Mesendoderm (in vitro differentiated cells): ENCODE measurements around the gene KRTAP10-3.

Experiments
- DNase-seq: peaks from one replicate; pipeline ENCODE4 v3.0.0; 2013
- H2AK5ac ChIP-seq: 2 replicates; pipeline ENCODE4 v1.6.1; 2013; ENCODE audit warnings: low read length, inconsistent platforms
- H2BK120ac ChIP-seq: 2 replicates; pipeline ENCODE4 v1.6.1; 2013; ENCODE audit warnings: low read depth, mild to moderate bottlenecking, low read length, moderate library complexity, mixed read lengths
- H2BK15ac ChIP-seq: replicated peaks from 2 replicates; pipeline ENCODE4 v1.6.1; 2013; ENCODE audit warnings: low read depth, mild to moderate bottlenecking, moderate library complexity
- H2BK5ac ChIP-seq: 2 replicates; pipeline ENCODE4 v1.6.1; 2013; ENCODE audit warnings: low read length, inconsistent platforms
- H3K18ac ChIP-seq: 2 replicates; pipeline ENCODE4 v1.6.1; 2013; ENCODE audit warnings: mild to moderate bottlenecking, low read length, mixed read lengths
- H3K23ac ChIP-seq: one replicate; pipeline ENCODE4 v1.6.1; 2013; ENCODE audit warnings: low read length
- H3K27ac ChIP-seq: 2 replicates; pipeline ENCODE4 v1.5.1; 2013; ENCODE audit warnings: low read depth, mild to moderate bottlenecking, inconsistent platforms, low read length, moderate library complexity
- H3K27me3 ChIP-seq: 2 replicates; pipeline ENCODE4 v1.6.1; 2013; ENCODE audit warnings: low read length, control low read depth, mild to moderate bottlenecking, inconsistent platforms; ENCODE audit not compliant: insufficient read depth, poor library complexity
- H3K36me3 ChIP-seq: 2 replicates; pipeline ENCODE4 v1.6.1; 2013; ENCODE audit warnings: low read length, inconsistent platforms; ENCODE audit not compliant: control insufficient read depth, insufficient read depth
- H3K4ac ChIP-seq: one replicate; pipeline ENCODE4 v1.6.1; 2013; ENCODE audit warnings: low read depth, mild to moderate bottlenecking, low read length, moderate library complexity
- H3K4me1 ChIP-seq: 2 replicates; pipeline ENCODE4 v1.6.1; 2013; ENCODE audit warnings: low read depth, low read length, inconsistent platforms; ENCODE audit not compliant: control insufficient read depth
- H3K4me2 ChIP-seq: 2 replicates; pipeline ENCODE4 v1.6.1; 2013; ENCODE audit warnings: low read length
- H3K4me3 ChIP-seq: 2 replicates; pipeline ENCODE4 v1.5.1; 2013; ENCODE audit warnings: mild to moderate bottlenecking, low read length
- H3K56ac ChIP-seq: one replicate; pipeline ENCODE4 v1.6.1; 2013; ENCODE audit warnings: low read length
- H3K79me1 ChIP-seq: 2 replicates; pipeline ENCODE4 v1.6.1; 2013; ENCODE audit warnings: low read length, inconsistent platforms
- H3K79me2 ChIP-seq: 2 replicates; pipeline ENCODE4 v1.6.1; 2013; ENCODE audit warnings: mild to moderate bottlenecking, low read length; ENCODE audit not compliant: control insufficient read depth, insufficient read depth
- H3K9ac ChIP-seq: 2 replicates; pipeline ENCODE4 v1.6.1; 2013; ENCODE audit warnings: low read length, inconsistent platforms
- H4K5ac ChIP-seq: one replicate; pipeline ENCODE4 v1.6.1; 2013; ENCODE audit warnings: low read length
- H4K8ac ChIP-seq: one replicate; pipeline ENCODE4 v1.6.1; 2013; ENCODE audit warnings: low read depth, mild to moderate bottlenecking, control low read depth, low read length, moderate library complexity
- WGBS: extraction: QIAGEN DNeasy Blood & Tissue Kit; methylation state at CpG from one replicate; pipeline ENCODE4 v1.1.7; 2013; ENCODE audit warnings: low lambda C conversion rate, missing lambda C conversion rate; ENCODE audit not compliant: insufficient coverage; ENCODE audit errors: extremely low coverage; 5-methylcytosine and 5-hydroxymethylcytosine counted together

The KRTAP10-3 gene

DNA sequence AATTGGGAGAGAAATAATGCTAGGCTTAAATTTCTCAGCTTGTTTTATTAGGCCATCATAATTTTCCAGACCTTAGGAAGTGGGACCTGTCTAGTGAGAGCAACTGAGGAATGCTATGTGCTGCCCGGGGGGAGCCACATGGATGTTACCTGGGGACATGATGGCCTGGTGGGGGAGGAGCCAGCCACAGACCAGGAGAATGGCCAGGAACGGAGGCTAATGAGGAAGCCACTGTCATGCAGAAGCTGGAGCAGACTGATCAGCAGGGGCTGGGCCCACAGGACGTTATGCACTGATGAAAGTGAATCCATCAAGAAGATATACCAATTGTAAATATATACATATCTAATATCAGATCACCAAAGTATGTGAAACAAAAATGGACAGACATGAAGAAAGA lies 14.0 kb downstream of the KRTAP10-3 start:
- Histone ChIP-seq H3K18ac (no peak overlapping the region), H4K5ac (no peak overlapping the region), H3K79me2 (no peaks in the 10 kb centered on the region), H3K4me1 (peaks cover 9% of the 10 kb centered on the region), H3K56ac (no peak overlapping the region), H3K23ac (no peak overlapping the region), H2BK15ac (no peak overlapping the region), H3K36me3 (no peaks in the 10 kb centered on the region), H3K9ac (no peak overlapping the region), H3K27ac (no peak overlapping the region), H4K8ac (no peak overlapping the region), H3K4me3 (no peak overlapping the region), H2BK120ac (no peak overlapping the region), H2AK5ac (no peak overlapping the region), H3K4me2 (no peak overlapping the region), H3K79me1 (no peaks in the 10 kb centered on the region), H3K4ac (no peak overlapping the region), H2BK5ac (no peak overlapping the region), H3K27me3 (no peaks in the 10 kb centered on the region)
- no CpG with 5 or more reads among the region's 3 CpGs for WGBS
- DNase-seq = no peak

GRCh38 chr21:44542716-44543115 lies 15.9 kb downstream of the KRTAP10-3 start:
- no peak overlapping the region for H3K18ac ChIP-seq
- DNase-seq = no peak
- H3K4me3 ChIP-seq = no peak overlapping the region
- H3K56ac ChIP-seq = no peak overlapping the region
- H2BK120ac ChIP-seq = no peak overlapping the region
- H2BK5ac ChIP-seq = no peak overlapping the region
- no peak overlapping the region for H2AK5ac ChIP-seq
- H4K8ac ChIP-seq = no peak overlapping the region
- no peaks in the 10 kb centered on the region for H3K36me3 ChIP-seq
- H3K79me1 ChIP-seq = no peaks in the 10 kb centered on the region
- H3K23ac ChIP-seq = no peak overlapping the region
- no peaks in the 10 kb centered on the region for H3K79me2 ChIP-seq
- H4K5ac ChIP-seq = no peak overlapping the region
- no peak overlapping the region for H2BK15ac ChIP-seq
- H3K27me3 ChIP-seq = no peaks in the 10 kb centered on the region
- WGBS = no CpG with 5 or more reads among the region's 1 CpG
- H3K4me1 ChIP-seq = no peaks in the 10 kb centered on the region
- no peak overlapping the region for H3K4ac ChIP-seq
- H3K4me2 ChIP-seq = no peak overlapping the region
- H3K27ac ChIP-seq = no peak overlapping the region
- H3K9ac ChIP-seq = no peak overlapping the region

- Histone ChIP-seq H4K8ac (no peak overlapping the region), H3K56ac (no peak overlapping the region), H2AK5ac (no peak overlapping the region), H3K27ac (no peak overlapping the region), H2BK5ac (no peak overlapping the region), H3K4me3 (no peak overlapping the region), H2BK120ac (no peak overlapping the region), H3K36me3 (no peaks in the 10 kb centered on the region), H3K27me3 (no peaks in the 10 kb centered on the region), H3K23ac (no peak overlapping the region), H3K4me2 (no peak overlapping the region), H3K9ac (no peak overlapping the region), H3K79me2 (no peaks in the 10 kb centered on the region), H3K79me1 (no peaks in the 10 kb centered on the region), H2BK15ac (no peak overlapping the region), H3K4me1 (no peaks in the 10 kb centered on the region), H4K5ac (no peak overlapping the region), H3K4ac (no peak overlapping the region), H3K18ac (no peak overlapping the region)
- no peak for DNase-seq
- no CpG with 5 or more reads among the region's 11 CpGs for WGBS
Observed at GRCh38 chr21:44540741-44541288, 17.8 kb downstream of the KRTAP10-3 start.

GRCh38 chr21:44539991-44540666 lies 18.5 kb downstream of the KRTAP10-3 start, which contains the start of gene KRTAP10-1:
TSS of gene KRTAP10-1 (minus strand) at chr21:44540195. CDS start at chr21:44540150, 45 bp downstream.
- H3K9ac ChIP-seq = no peak within 1 kb of the TSS
- no peak within 1 kb of the TSS for H3K27ac ChIP-seq
- H3K18ac ChIP-seq = no peak within 1 kb of the TSS
- H3K56ac ChIP-seq = no peak within 1 kb of the TSS
- no peaks in the 10 kb centered on the region for H3K36me3 ChIP-seq
- no CpG with 5 or more reads among the region's 21 CpGs for WGBS
- no peak within 1 kb of the TSS for H3K4me3 ChIP-seq
- H4K8ac ChIP-seq = no peak within 1 kb of the TSS
- no peak within 1 kb of the TSS for H2BK15ac ChIP-seq
- H3K79me2 ChIP-seq = no peaks in the 10 kb centered on the region
- H2BK5ac ChIP-seq = no peak within 1 kb of the TSS
- H3K4me1 ChIP-seq = no peaks in the 10 kb centered on the region
- no peak within 1 kb of the TSS for H4K5ac ChIP-seq
- DNase-seq = no peak
- no peak within 1 kb of the TSS for H3K4me2 ChIP-seq
- H2AK5ac ChIP-seq = no peak within 1 kb of the TSS
- H3K27me3 ChIP-seq = no peaks in the 10 kb centered on the region
- no peaks in the 10 kb centered on the region for H3K79me1 ChIP-seq
- H2BK120ac ChIP-seq = no peak within 1 kb of the TSS
- H3K23ac ChIP-seq = no peak within 1 kb of the TSS
- H3K4ac ChIP-seq = no peak within 1 kb of the TSS

- WGBS = no CpG with 5 or more reads among the region's 14 CpGs
- no peak for DNase-seq
Observed at GRCh38 chr21:44539046-44539445, 19.5 kb downstream of the KRTAP10-3 start.

More at GRCh38 chr21:44539046-44539445, 19.5 kb downstream of the KRTAP10-3 start:
- Histone ChIP-seq H3K56ac (no peak overlapping the region), H3K4me1 (no peaks in the 10 kb centered on the region), H2BK15ac (no peak overlapping the region), H3K9ac (no peak overlapping the region), H4K8ac (no peak overlapping the region), H2BK5ac (no peak overlapping the region), H2AK5ac (no peak overlapping the region), H3K4me3 (no peak overlapping the region), H4K5ac (no peak overlapping the region), H3K79me1 (no peaks in the 10 kb centered on the region), H3K4ac (no peak overlapping the region), H3K4me2 (no peak overlapping the region), H2BK120ac (no peak overlapping the region), H3K79me2 (no peaks in the 10 kb centered on the region), H3K23ac (no peak overlapping the region), H3K36me3 (no peaks in the 10 kb centered on the region), H3K27me3 (no peaks in the 10 kb centered on the region), H3K27ac (no peak overlapping the region), H3K18ac (no peak overlapping the region)
